Measurements from ENCODE around the gene MYPN.

The MYPN gene

GRCh38 chr10:68077026-68077425, 32.3 kb upstream of the MYPN start:
- POLR2A ChIA-PET = no interaction called here
- CTCF ChIA-PET = interaction anchor here (0.7 to 1.4 kb wide), 2 partner anchors 11 to 879 kb away, joined by 4 read pairs; partner anchors contain the start of gene DDX21
- H3K27ac ChIP-seq (ENCODE audit: extremely low read depth, low read depth, low read length) = no peak overlapping the region
- H3K4me3 ChIP-seq (ENCODE audit: low read depth, low read length) = no peak overlapping the region
- H3K4me1 ChIP-seq (ENCODE audit: control insufficient read depth, insufficient read depth, low read length) = 0 out of 2 replicates have a peak, but pooled peaks cover 2% of the 10 kb centered on the region
- H3K9me3 ChIP-seq (ENCODE audit: control insufficient read depth, insufficient read depth, low read depth, low read length) = no peaks in the 10 kb centered on the region
- no peak for TF ChIP-seq ZNF768 (tag by site-specific recombination; IDR thresholded peaks at IDR 0.05)
- TF ChIP-seq ZFP41 (tag by site-specific recombination; IDR thresholded peaks at IDR 0.05; ENCODE audit: borderline replicate concordance) = no peak
- TF ChIP-seq ZNF670 (tag by site-specific recombination; IDR thresholded peaks at IDR 0.05; ENCODE audit: low read depth) = no peak
- TF ChIP-seq ZNF174 (tag by site-specific recombination; IDR thresholded peaks at IDR 0.05) = no peak
- TF ChIP-seq, protein P1, sequence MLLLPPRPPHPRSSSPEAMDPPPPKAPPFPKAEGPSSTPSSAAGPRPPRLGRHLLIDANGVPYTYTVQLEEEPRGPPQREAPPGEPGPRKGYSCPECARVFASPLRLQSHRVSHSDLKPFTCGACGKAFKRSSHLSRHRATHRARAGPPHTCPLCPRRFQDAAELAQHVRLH (tag by site-specific recombination; IDR thresholded peaks at IDR 0.05) = no peak
- TF ChIP-seq, protein P2, sequence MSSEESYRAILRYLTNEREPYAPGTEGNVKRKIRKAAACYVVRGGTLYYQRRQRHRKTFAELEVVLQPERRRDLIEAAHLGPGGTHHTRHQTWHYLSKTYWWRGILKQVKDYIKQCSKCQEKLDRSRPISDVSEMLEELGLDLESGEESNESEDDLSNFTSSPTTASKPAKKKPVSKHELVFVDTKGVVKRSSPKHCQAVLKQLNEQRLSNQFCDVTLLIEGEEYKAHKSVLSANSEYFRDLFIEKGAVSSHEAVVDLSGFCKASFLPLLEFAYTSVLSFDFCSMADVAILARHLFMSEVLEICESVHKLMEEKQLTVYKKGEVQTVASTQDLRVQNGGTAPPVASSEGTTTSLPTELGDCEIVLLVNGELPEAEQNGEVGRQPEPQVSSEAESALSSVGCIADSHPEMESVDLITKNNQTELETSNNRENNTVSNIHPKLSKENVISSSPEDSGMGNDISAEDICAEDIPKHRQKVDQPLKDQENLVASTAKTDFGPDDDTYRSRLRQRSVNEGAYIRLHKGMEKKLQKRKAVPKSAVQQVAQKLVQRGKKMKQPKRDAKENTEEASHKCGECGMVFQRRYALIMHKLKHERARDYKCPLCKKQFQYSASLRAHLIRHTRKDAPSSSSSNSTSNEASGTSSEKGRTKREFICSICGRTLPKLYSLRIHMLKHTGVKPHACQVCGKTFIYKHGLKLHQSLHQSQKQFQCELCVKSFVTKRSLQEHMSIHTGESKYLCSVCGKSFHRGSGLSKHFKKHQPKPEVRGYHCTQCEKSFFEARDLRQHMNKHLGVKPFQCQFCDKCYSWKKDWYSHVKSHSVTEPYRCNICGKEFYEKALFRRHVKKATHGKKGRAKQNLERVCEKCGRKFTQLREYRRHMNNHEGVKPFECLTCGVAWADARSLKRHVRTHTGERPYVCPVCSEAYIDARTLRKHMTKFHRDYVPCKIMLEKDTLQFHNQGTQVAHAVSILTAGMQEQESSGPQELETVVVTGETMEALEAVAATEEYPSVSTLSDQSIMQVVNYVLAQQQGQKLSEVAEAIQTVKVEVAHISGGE (tag by site-specific recombination; conservative IDR thresholded peaks at IDR 0.05; ENCODE audit: low read depth) = no peak
- no peak for TF ChIP-seq ZNF529 (tag by site-specific recombination; IDR thresholded peaks at IDR 0.05; ENCODE audit: insufficient replicate concordance)
- TF ChIP-seq ZBTB48 (tag by site-specific recombination; IDR thresholded peaks at IDR 0.05) = no peak
- no peak for TF ChIP-seq ZNF664 (tag by site-specific recombination; IDR thresholded peaks at IDR 0.05)
- no peak for TF ChIP-seq ZNF157 (tag by site-specific recombination; IDR thresholded peaks at IDR 0.05)
- TF ChIP-seq ZNF48 (tag by site-specific recombination; IDR thresholded peaks at IDR 0.05) = no peak
- no peak for TF ChIP-seq FEZF1 (tag by site-specific recombination; IDR thresholded peaks at IDR 0.05)
- TF ChIP-seq ZNF223 (tag by site-specific recombination; IDR thresholded peaks at IDR 0.05) = no peak
- TF ChIP-seq ZNF510 (tag by site-specific recombination; IDR thresholded peaks at IDR 0.05; ENCODE audit: insufficient replicate concordance) = no peak
- no peaks in the 10 kb centered on the region for H3K36me3 ChIP-seq (ENCODE audit: control insufficient read depth in 2 of 2, insufficient read depth in 1 of 2, low read length in 2 of 2)

- POLR2A ChIA-PET = no interaction called here
- no peaks in the 10 kb centered on the region for H3K9me3 ChIP-seq (ENCODE audit: control insufficient read depth, insufficient read depth, low read depth, low read length)
- TF ChIP-seq ZNF48 (tag by site-specific recombination; IDR thresholded peaks at IDR 0.05) (no peak), SALL2 (tag by site-specific recombination; IDR thresholded peaks at IDR 0.05; ENCODE audit: borderline replicate concordance) (no peak), ZNF776 (tag by site-specific recombination; IDR thresholded peaks at IDR 0.05; ENCODE audit: borderline replicate concordance) (no peak), ZNF146 (tag by site-specific recombination; IDR thresholded peaks at IDR 0.05) (no peak), KLF16 (tag by site-specific recombination; IDR thresholded peaks at IDR 0.05) (no peak), ZNF664 (tag by site-specific recombination; IDR thresholded peaks at IDR 0.05) (0 out of 2 replicates have a peak, but pooled peaks have one; percentile 62)
- no peaks in the 10 kb centered on the region for H3K36me3 ChIP-seq (ENCODE audit: control insufficient read depth in 2 of 2, insufficient read depth in 1 of 2, low read length in 2 of 2)
- H3K4me1 ChIP-seq (ENCODE audit: control insufficient read depth, insufficient read depth, low read length) = no peaks in the 10 kb centered on the region
- CTCF ChIA-PET = no interaction called here
- no peak overlapping the region for H3K27ac ChIP-seq (ENCODE audit: extremely low read depth, low read depth, low read length)
- H3K4me3 ChIP-seq (ENCODE audit: low read depth, low read length) = no peak overlapping the region
Measured at GRCh38 chr10:68079434-68079833, 29.9 kb upstream of the MYPN start.

DNA sequence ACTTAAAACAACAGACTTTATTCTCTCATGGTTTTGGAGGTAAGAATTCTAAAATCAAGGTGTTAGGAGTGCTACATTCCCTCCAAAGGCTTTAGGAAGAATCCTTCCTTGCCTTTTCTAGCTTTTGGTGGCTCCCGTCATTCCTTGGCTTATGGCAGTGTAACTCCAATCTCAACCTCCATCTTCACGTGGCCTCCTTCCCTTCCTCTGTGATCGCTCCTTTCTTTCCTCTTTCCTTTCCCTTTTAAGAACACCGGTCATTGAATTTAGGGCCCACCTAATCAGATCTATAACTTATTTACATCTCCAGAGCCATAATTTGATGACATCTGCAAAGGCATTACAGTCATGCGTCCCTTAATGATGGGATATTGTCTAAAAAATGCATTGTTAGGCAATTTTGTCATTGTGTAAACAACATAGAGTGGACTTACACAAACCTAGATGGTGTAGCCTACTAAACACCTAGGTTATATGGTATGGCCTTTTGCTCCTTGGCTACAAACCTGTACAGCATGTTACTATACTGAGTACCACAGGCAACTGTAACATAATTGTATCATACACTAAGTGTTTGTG, 28.3 kb upstream of the MYPN start:
- Histone ChIP-seq H3K4me3 (ENCODE audit: low read depth, low read length) (no peak overlapping the region), H3K36me3 (ENCODE audit: control insufficient read depth in 2 of 2, insufficient read depth in 1 of 2, low read length in 2 of 2) (no peaks in the 10 kb centered on the region), H3K27ac (ENCODE audit: extremely low read depth, low read depth, low read length) (no peak overlapping the region), H3K9me3 (ENCODE audit: control insufficient read depth, insufficient read depth, low read depth, low read length) (no peaks in the 10 kb centered on the region), H3K4me1 (ENCODE audit: control insufficient read depth, insufficient read depth, low read length) (no peaks in the 10 kb centered on the region)
- TF ChIP-seq ZFP69B (tag by site-specific recombination; IDR thresholded peaks at IDR 0.05) (peak; percentile 11; the same call in 1 of the 2 replicates), ZSCAN16 (tag by site-specific recombination; IDR thresholded peaks at IDR 0.05) (no peak), ZNF391 (tag by site-specific recombination; IDR thresholded peaks at IDR 0.05; ENCODE audit: borderline replicate concordance, low read depth) (no peak), REPIN1 (tag by site-specific recombination; IDR thresholded peaks at IDR 0.05; ENCODE audit: low read depth) (no peak), ZNF692 (tag by site-specific recombination; IDR thresholded peaks at IDR 0.05) (peak; percentile 53; the same call in 1 of the 2 replicates)
- ChIA-PET CTCF (interaction anchor here (2.9 to 5.7 kb wide), 2 partner anchors 75 to 132 kb away, joined by 12 to 78 read pairs; no protein-coding TSS in a partner anchor), POLR2A (no interaction called here)
